Stimulated activated CD8-positive, alpha-beta memory T cell treated with anti-CD3 and anti-CD28 coated beads, Interleukin-4, amount 100 ng/mL, for 48 hours (primary cell): ENCODE data around the gene KLF7.
A peak's percentile ranks its signal among the peaks of the same experiment; 100 is the strongest.

Experiments
- DNase-seq: peaks from one replicate; pipeline ENCODE4 v3.0.0-alpha.2; 2020

The KLF7 gene

DNA sequence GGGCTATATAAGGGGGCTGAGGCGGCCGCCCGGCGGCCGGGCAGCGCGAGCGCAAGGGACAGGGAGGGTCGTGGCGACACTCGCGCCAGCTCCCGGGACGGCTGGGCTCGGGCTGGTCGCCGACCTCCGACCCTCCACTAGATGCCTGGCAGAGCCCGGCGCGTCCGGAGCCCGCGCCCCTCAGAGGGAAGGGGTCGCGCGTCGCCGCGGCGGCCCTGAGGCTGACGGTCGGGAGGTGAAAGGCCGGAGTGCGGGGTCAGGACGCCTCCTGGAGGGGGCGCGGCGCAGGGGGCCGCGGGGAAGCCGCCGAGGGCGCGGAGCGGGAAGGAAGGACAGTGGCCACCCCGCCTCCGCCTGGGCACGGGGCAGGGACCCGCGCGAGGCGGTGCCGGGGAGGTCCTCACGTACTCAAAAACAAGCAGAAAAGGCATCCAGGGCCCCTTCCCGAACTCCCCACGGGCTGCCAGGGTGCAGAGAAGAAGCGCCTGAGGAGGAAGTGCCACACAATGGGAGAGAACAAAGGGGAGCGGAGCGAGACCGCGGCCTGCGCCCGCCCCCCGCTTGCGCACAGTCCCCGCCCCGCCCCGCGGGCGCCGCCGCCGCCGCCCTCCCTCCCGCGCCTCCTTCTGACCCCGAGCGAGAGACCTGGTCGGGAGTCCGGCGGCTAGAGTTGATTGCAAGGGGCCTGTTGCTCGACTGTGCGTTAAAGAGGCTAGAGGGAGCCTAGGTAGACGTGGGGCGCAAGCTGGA is 776 bp upstream of the KLF7 start:
- peak; percentile 77 for DNase-seq

DNA sequence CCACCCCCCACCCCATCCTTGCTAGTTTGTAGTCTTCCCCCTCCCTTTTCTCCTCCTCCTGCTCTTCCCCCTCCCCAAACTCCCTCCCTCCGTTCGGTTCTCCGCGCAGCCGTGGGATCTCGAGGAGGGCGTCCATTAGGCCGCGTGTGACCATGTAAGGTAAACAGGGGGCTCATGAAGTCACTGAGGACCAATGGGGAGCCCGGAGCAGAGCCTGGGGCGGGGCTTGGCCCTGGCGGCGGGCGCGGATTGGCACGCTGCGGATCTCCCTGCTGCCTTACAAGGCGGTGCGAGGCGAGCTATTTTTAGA is 246 bp upstream of the KLF7 start:
- DNase-seq: peak; percentile 96

DNA sequence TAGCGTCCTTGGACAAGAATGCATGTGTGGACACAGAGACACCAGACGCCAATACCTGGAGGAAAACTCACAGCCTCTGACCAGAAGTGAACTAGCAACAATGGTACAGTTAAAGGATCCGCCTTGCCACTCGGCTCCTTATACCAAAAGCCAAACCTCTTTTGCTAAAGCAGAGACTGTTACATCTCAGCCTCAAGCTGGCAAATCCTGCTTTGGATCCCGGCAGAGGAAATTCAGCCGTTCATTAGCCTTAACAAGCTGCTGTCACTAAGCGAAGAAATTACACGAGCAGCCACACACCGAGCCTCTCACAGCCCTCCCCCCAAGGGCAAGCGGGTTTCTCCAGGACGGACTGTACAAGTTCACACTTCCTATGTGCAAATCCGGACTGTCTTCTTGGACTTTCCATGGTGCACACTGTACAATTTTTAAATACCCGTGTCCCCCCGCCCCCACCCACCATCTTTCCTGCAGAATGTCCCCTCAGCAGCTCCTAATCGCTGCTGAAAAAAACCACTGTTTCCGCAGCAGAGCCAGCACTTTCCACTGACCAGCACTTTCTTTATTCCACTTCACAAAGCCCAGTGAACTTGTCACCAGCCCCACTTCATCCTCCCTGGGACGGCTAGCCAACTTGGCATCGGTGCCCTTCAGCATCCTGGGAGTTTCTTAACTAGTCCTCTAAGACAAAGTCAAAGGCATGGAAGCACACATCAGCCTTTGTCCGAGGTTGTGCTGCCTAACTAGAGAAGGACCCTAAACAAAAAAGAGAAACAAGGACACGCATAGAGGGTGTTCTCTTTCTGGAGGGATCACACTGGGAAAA is 1.5 kb downstream of the KLF7 start:
- peak; percentile 41 for DNase-seq

DNA sequence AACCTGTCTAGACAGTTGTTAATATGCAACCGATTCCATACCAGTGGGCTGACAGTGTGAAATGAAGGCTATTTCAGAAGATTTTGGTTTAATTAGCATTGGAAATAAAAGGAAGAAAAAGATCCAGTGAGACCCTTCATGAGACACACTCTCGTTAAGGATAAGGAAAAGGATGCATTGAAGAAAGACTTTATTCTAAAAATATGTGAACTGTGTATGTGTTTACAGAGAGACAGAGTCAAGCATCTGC is 2.1 kb downstream of the KLF7 start:
- no peak for DNase-seq

DNA sequence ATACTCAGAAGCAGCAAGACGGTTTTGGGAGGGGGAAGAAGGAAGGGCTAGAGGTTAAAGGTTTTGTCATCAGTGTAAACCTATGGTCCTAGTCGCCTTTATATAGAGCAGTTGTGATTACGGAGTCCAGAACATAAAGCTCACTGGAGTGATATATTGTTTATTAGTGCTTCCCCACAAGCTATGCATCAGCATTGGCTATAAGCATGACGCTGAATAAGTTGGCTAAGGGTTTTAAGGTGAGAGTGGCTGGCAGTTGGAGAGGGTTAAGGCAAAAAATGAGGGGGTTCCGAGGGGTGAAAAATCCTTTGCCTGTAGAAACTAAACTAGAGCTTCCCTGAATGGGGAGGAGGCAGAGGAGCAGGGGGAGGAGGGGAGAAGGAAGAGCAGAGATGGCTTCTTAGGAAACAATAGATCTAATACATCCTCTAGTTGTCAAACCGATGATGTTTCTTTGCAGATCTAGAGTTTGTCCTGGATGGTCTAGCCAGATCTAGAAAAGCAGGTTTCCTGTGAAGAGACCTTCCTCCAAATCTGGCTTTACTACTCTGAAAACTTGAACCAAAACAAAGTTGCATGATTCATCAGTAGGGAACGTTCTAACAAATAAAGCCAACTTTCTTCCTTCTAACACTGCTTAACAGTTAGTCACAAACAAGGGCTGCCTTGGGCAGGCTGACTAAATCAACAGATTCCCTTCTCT is 2.5 kb downstream of the KLF7 start:
- no peak for DNase-seq

DNA sequence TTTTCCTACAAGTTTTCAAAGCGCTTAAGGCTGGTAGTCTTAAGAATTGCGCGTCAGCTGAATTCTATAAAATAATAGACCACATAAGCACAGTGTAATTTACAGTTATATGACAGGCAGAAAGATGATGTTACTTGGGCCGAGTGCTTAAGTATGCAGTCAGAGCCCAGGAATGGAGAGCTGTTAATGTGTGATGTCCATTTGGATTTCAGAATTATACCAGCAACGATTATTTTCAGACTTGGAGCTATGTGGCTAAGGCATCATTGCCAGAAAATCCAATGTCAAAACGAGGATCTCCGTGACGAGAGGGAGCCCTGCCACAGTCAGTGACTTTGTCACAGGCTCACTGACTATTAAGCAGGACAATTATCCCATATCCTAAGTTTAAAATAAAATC is 3.4 kb downstream of the KLF7 start:
- DNase-seq: no peak

DNA sequence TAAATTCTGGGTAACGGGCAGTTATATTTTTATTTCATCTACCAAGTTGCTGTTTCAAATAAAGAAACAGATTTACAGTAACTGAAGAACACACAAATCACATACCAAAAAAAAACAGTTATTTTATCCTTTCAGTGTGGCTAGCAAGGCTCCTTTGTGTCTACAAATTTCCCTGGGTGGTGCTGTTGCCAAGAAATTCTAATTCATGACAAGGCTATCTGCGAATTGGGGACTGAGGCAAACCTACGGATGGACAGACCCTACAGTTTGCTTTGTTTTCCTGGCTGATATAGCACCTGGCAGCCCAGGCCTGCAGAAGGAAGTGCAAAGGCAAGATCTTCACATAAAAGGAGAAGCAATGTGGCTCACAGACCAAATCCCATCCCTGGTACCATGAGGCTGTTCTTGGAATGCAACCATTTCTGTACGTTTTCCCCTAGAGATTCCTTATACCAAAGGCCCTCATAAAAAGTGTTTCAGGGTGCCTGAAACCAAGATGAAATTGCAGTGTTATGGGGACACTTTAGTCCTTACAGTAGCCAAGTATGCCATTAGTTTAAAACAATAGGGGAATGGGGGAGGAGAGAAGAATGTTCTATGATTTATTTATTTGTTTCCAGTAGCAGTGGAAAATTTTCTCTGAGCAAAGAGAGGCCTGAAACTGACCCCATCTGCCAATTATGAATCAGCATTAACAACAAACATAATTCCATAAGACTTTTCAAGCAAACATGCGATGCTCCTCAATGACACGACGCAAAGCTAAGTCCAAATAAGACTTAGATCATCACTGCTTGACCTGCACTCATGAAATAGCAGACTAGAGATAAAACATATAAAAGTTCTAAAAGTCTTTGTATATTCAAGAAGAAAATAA is 4.3 kb downstream of the KLF7 start:
- DNase-seq: no peak

DNA sequence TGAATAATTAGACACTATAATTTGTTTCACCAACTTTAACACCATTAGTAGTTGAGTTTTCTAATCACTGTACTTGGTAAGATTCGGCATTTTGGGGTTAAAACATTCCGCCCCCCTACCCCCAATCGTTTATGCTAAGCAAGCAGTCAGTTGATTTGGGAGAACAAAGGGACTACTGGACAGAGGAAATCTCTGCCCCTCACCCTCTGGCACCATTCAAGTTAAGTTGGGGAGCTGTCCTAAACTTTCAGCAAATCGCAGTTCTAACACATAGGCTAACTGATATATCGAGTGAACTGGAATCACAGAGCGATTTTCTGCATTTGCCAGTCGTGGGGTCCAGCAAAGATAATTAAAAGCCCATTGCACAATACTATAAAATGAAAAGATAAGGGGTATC is 5.6 kb downstream of the KLF7 start:
- no peak for DNase-seq

DNA sequence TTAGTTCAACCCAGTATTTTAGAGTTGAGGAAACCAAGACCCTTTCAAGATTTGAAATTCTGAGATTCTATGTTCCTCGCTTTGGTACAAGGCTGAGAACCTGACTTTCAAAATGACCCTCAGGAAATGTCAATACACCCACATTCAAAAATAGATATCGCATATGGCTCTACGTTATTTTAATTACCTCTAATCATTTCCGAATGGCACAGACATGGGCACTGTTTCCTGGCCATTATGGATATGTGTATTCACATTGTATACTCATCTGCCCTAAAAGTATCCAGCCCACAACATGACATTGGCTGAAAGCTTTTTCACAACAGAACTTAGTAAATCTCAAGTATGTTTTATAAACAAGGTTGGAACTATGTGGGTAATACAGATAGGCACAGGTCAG is 6.7 kb downstream of the KLF7 start:
- no peak for DNase-seq

DNA sequence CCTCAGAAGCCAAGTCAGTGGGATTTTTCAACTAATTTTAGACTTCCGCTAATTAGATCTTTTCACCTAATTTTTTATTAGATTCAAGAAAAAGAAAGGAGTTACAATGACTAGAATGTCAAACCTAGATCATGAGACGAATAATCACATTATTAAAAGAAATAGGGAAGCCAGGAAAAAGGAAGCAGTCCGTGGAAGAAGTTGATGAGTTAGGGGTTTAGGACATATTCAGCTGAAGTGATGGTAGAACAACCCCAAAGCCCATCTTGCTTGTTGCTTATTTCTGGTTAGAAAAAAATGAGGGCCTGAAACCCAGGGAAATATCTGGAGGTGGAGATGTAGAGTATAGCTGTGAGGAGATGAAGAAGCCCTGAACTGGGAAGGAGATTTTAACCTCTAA is 8.0 kb downstream of the KLF7 start:
- no peak for DNase-seq

DNA sequence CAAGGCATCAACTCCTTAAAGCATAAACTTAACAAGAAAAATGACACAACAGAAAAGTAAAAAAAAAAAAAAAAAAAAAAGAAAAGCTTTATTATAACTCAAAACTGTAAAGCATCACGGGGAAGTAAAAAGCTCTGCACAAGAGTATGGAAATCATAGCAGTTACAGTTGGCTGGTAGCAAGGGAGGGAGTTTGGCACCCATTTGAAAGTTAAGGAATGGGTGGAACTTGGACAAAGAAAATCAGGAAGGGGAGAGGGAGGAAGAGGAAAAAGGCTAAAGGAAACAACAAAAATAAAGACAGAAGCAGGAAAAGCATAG is 8.6 kb downstream of the KLF7 start:
- no peak for DNase-seq

DNA sequence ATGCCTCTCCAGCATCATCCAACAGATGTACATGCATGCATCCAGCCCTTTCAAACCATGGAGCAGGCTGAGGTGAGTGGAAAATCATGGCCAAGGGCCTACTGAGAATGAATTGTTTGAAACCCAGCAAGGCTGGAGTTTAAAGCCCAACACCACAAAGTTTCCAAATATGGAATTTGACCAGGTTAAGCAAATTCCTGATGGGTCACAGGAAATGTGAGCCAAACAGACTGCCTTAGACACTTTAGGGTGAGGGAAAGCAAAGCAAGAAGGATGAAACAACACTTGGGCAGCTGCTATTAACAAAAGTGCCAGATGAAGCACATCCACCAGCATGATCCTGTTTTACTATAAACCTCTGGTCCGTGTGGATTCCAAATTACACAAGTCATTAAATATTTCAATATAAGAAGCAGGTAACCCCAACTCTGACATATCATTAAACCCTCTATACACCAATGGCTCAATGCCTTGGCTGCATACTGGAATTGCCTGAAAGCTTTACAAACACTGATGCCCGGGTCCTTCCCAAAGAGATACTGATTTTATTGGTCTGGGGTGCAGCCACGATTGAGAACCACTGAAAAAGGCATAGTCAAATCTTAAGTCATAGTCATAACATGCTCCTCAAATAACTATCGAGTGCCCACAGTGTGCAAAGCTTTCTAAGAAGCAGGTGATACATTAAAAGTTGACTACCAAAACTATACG is 9.1 kb downstream of the KLF7 start:
- DNase-seq: no peak

DNA sequence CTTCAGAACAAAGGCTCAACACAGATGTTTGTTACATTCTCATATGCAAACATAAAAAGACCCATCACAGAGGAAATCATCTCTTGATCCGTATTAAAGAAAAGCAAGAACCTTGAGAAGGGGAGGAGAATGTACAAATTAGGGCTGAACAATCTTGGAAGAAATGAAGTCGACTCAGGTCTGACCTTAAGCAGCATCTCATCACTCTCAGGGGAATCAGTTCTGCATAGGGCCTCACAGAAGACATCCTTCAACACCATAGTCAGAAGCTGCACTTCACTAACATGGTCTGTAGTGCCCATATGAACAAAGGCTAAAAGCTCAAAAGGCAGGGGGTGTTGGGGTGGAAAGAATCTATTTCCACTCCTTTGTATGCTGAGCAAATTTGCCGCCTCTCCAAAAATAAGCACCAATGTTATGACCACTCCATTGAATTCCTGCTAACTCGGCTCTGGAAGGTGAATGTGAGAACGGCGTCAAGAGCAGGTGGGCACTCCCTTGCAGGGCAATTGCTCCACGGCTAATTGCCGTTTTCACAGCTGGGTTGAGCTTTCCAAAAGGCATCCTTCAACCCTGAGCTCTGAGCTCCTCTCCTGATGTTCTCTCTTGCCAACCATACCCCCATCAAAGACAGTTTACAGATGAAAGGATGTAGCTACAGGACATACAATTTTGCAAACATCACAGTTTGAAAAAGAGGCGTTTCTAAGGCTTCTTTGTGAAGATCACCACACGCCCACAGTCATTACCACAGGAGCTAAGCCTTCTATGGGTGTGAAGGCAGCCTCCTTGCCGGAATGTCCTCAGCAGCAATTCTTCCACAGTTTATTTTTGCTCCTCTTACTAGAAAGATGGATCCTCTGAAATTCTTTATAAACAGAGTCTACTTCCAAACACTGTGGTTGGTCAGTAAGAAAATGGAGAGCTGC is 10.0 kb downstream of the KLF7 start:
- DNase-seq: no peak

DNA sequence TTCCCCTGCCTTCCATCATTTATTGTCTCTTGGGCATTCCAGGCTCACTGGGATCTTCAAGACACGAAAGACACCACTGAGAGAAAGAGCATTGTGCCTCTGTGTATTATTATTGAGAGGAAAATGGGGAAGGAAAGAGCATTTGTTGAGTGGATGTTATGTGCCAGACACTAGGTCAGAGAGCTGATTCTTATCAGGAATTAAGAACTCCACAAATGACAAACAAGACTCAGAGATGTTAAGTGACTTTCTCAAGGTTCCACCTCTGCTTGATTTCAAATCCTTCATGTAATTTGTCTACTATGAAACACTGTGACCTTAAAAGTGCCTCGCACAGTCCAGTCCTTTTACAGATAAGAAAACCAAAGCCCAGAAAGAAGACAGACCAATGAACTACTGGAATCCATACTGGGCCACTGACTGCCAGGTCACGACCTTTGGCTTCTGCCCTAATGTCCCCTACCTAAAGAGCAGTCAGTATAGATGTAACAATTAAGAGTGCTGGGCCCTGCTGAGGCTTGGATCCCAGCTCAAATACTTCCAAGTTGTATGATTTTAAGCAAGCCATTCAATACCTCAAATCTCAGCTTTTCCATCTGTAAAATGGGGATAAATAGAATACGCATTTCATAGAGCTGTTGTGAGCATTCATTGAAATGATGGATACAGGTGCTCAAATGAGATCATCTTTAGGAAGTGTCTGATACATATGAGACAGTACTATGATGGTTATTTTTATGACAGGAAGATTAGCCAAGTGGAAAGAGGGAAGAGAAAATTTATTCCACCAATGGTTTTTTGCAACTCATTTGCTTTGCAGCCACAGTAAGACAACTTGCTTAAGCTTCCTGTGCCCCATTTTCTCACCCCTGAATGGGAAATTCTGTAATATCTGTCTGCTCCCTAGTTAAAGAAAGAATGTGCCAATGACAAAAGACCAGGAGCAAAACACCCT is 10.9 kb downstream of the KLF7 start:
- DNase-seq: no peak

DNA sequence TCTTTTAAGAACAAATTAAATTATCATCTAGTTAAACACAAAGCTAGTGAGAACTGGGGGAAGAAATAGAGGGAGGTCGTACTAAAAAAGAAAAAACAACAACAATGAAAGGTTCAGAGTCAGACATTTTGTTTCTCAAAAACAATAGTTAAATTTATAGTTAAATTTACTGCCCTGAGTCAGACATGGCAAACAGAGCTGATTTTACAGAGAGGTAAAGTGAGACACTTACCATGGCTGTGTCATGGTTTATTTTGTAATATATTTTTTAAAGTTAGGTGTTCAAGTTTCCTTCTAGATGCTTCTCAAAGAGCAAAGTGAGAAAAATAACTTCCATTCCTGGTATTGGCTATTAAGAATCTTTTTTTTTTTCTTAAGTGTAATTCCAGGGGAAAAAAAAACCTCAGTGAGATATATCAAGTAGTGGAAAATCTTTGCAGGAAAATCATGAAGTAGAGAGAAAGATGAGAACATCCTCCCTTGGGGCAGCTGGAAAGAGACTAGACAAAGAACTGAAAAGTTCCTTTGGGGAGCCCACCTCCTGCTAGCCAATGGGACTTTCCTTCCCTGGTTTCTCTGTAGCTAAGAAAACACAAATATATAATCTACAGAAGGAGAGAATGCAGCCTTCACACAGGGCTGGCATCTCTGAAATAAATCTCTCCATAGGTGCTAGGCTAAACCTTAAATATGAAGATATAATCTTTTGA is 12.3 kb downstream of the KLF7 start:
- DNase-seq: no peak

DNA sequence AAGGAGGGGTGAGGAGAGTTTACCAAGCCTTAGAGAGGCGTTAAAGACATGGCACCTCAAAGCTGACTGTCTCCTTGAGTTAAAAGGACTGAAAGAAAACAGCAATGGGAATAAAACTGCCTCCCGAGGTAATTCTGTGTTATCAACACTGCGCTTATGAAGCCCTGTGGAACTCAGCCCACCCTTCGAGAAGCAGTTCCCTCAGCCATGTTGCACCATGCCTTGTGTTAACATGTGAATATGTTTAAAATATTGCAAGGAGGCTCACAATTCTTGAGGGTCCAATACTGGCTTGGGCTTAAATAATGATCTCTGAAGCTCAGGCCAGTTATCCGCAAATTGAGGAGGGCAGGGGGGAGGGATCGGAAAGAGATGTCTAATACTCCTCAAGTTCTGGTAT is 14.7 kb downstream of the KLF7 start:
- no peak for DNase-seq

DNA sequence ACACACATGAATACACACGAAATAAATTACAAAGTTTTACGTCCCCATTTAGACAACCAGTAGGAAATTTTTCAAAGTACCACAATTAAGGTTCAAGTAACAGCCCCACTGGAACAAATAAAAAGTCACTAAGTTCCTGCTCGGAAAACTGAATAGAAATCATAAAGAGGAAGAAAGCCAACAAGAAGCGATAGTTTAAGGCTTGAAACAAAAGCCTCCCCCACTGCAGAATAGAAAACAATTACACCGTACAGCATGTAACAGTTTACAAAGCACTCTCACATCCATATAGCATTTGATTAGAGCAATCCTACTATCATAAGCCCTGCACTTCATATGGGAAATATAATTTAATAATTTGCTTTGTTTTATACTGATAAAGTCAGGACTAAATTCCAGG is 15.5 kb downstream of the KLF7 start:
- no peak for DNase-seq

DNA sequence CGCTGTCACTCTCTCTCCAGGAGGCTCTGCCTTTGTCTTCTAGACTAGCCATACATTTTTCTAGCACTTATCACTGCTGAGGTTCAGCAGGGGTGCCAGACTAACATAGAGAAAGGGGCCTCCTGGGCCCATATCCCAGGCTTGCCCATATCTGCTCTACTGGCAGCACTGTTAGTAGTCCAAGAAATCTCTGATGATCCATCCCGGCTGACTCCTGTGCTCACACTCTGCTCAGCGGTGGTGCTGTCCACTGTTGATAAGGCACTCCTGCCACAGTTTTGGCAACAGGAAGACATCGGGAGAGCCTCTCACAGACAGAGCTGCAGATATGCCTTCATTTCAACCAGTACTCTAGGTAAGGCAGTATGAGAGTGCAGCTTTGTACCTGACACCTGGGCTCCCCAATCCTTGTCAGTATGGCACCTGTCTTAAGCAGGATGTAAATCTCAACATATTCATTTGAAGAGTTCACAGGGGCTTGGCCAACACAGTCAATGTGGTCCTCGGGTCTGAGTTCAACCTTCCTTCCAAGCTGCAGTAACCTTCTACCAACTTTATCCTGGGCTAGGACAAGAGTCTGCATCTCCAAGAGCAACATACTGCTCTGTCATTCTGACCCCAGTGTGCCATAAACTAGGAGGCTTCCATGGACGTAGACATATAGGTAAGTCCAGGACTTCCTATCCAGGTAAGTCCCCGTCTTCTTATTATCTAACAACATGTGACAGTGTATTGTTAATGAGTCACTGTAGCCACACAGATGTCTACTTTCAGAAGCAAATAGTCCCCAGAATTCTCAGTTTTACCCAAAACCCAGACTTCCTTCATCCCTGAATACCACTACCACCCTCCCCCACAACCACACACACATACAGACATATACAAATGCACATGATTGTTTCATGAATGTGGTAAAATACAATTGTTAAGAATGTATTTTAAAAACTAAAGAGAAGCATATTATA is 16.2 kb downstream of the KLF7 start:
- no peak for DNase-seq

DNA sequence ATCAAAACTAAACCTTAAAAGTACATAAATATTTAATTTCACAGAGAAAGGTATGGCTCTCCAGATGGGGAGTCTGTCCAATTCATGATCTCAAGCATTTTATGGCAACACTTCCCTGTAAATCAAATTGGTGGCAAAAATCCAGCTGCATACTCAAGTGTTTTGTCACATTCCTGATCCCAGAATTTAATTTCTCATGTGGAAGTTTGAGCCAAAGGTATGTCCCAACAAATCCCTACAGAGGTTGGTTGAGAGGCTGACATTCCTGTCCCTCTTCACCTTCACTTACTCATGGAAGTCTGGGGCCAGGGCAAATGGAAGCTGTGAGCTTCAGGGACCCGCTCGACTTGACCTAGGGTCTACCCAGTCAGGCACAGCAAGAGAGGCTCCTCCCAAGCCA is 17.7 kb downstream of the KLF7 start:
- no peak for DNase-seq
